Sigmoid colon (tissue), 7 donors: Measurements from ENCODE around the gene TMEM119. TPM values are rescaled to one million over a fixed set of nuclear protein-coding genes. Genes with fewer than 3 reads are reported as not detected.

Experiments used
- DNase-seq: peaks from one replicate; pipeline ENCODE4 v3.0.0-alpha.2; 2019
- H3K27ac ChIP-seq, 4 donors: fragments of 200-600 bp; sonication (generic); one replicate each; pipeline ENCODE4 v1.5.1; 2016 to 2019; ENCODE audit warnings: mild to moderate bottlenecking in 1 of 4
- H3K27me3 ChIP-seq, 3 donors: fragments of 200-600 bp; sonication (generic); one replicate each; pipeline ENCODE4 v1.5.1; 2019; ENCODE audit warnings: mild to moderate bottlenecking in 1 of 3
- H3K36me3 ChIP-seq, 4 donors: fragments of 200-600 bp; sonication (generic); one replicate each; pipeline ENCODE4 v1.5.1; 2016 to 2019
- H3K4me1 ChIP-seq, 4 donors: fragments of 200-600 bp; sonication (generic); one replicate each; pipeline ENCODE4 v1.5.1; 2017 to 2019
- H3K4me3 ChIP-seq, 4 donors: fragments of 200-600 bp; sonication (generic); one replicate each; pipeline ENCODE4 v1.5.1; 2017 to 2019; ENCODE audit warnings: mild to moderate bottlenecking in 2 of 4, moderate library complexity in 1 of 4
- H3K9me3 ChIP-seq, 4 donors: fragments of 200-600 bp in 3 of 4; sonication (generic) in 3 of 4; one replicate each; pipeline versions ENCODE4 v1.5.1 to v1.6.1; 2013 to 2019
- CTCF ChIP-seq, 4 experiments: fragments of 450-650 bp in 3 of 4; fragments of 200-600 bp in 1 of 4; IDR thresholded peaks; one replicate each; pipeline ENCODE4 v1.5.1; 2016 to 2019; ENCODE audit warnings: antibody characterized with exemption in 4 of 4, mild to moderate bottlenecking in 3 of 4, moderate library complexity in 2 of 4
- EP300 ChIP-seq, 4 donors: sonication (generic); formaldehyde crosslinking; IDR thresholded peaks; one replicate each; pipeline ENCODE4 v1.6.1; 2017; ENCODE audit warnings: antibody characterized with exemption in 4 of 4
- POLR2A ChIP-seq, 2 donors: fragments of 450-650 bp; IDR thresholded peaks; one replicate each; pipeline ENCODE4 v1.6.1; 2016; ENCODE audit warnings: antibody characterized with exemption in 2 of 2, mild to moderate bottlenecking in 2 of 2, moderate library complexity in 2 of 2
- POLR2AphosphoS5 ChIP-seq, 4 donors: sonication (generic); formaldehyde crosslinking; IDR thresholded peaks; one replicate each; pipeline ENCODE4 v1.6.1; 2017; ENCODE audit warnings: antibody characterized with exemption in 4 of 4
- WGBS, 2 donors: extraction: QIAGEN DNeasy Blood & Tissue Kit; methylation state at CpG; one replicate each; pipeline ENCODE4 v1.1.7; 2013; 5-methylcytosine and 5-hydroxymethylcytosine counted together
- intact Hi-C: fragments of 100-400 bp; cut with DNase I; formaldehyde crosslinking; loops from one replicate; pipeline ENCODE4 v1.15.1; 2023
- polyA plus RNA-seq, 3 donors: library from polyadenylated mRNA; stranded (reverse); fragments of 200-250 nt; gene quantifications; one replicate each; pipeline ENCODE4 v1.2.3, GENCODE V29; 2013
- total RNA-seq, 4 donors: library from RNA; depleted of rRNA; stranded (reverse); fragments of >200 nt; gene quantifications; one replicate each; pipeline ENCODE4 v1.1.0, GENCODE V29; 2016
- donor health status: healthy with polysubstance abuse.
- donor health status: Bipolar disorder and iron deficiency.
- donor health status: healthy.

TMEM119 gene
- total and polyA plus RNA-seq, 7 donors, result 0.95 to 16.9 (median 6.3) TPM

DNA sequence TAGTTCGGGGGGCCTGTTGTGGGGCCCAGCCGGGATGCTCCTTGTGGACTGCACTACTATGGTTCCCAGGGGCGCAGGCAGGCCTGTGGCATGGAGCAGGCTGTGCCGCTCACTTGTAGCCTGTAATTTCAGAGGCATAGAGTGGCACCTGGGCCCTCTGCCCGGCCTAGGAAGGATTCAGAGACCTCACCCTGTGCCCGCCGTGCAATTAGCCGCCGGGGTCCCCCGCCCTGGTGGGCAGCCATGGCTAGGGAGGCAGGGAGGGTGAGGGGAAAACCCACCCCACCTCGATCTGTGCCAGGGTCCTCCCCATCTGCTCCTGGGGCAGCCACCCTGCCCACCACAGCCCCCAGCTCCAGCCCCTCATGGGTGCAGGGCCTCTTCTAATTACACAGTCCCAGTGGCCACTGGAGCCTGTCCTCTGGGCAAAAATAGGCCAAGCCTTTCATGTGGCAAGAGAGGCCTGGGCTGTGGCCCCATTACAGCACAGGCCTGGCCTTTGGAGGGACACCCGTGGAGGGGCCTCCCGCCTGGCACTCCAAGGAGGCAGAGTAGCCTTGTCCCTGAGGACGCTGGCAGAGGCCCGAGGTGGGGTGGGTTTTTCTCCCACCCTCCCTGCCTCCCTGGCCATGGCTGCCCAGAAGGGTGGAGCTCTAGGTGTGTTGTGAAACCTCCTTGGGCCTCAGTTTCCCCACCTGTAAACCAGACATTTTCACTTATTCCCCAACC, 5.3 kb upstream of the TMEM119 start:
- no peaks in the 10 kb centered on the region for H3K27me3 ChIP-seq
- no peaks in the 10 kb centered on the region for H3K4me1 ChIP-seq
- intact Hi-C loops, result no loop called here
- TF ChIP-seq POLR2A (IDR thresholded peaks at IDR 0.05), result no peak
- TF ChIP-seq EP300 (IDR thresholded peaks at IDR 0.05), result no peak
- TF ChIP-seq CTCF (IDR thresholded peaks at IDR 0.05), result no peak
- TF ChIP-seq POLR2AphosphoS5 (IDR thresholded peaks at IDR 0.05), result no peak
- DNase-seq, result no peak
- 89 to 91% methylated on average over 15 of the region's 15 CpGs for WGBS, 2 donors
- H3K9me3 ChIP-seq, result no peaks in the 10 kb centered on the region
- no peaks in the 10 kb centered on the region for H3K36me3 ChIP-seq
- H3K4me3 ChIP-seq, result no peak overlapping the region
- H3K27ac ChIP-seq, result no peak overlapping the region

DNA sequence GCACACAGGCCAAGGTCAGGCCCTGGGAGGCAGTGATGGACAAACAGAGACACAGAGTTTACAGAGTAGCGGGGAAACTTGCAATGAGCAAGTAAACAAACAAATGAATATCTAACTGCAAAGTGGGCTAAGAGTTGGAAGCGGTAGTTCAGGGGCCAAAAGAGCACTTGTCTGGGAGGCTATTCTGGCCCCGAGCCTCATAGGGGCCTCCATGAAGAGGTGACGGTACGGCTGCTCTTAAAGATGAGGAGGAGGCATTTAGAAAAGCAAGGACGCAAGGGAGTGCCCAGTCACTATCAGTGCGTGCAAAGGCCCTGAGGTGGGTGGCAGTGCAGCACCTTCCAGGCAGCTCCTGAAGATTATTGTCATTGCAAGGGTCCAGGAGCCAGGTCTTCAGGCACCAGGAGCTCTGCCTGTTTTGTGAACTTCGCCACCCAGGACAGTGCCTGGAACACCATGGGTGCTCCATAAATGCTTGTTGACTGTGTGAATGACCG, 4.4 kb upstream of the TMEM119 start:
- Histone ChIP-seq H3K27ac (no peak overlapping the region), H3K4me1 (no peaks in the 10 kb centered on the region), H3K4me3 (no peak overlapping the region), H3K27me3 (no peaks in the 10 kb centered on the region), H3K9me3 (no peaks in the 10 kb centered on the region), H3K36me3 (no peaks in the 10 kb centered on the region)
- TF ChIP-seq POLR2A (IDR thresholded peaks at IDR 0.05) (no peak), POLR2AphosphoS5 (IDR thresholded peaks at IDR 0.05) (no peak), EP300 (IDR thresholded peaks at IDR 0.05) (no peak), CTCF (IDR thresholded peaks at IDR 0.05) (no peak)
- 91 to 93% methylated on average over 9 of the region's 9 CpGs for WGBS, 2 donors
- DNase-seq, result no peak
- intact Hi-C loops, result no loop called here

GRCh38 chr12:108600702-108601007, 2.8 kb upstream of the TMEM119 start:
- Histone ChIP-seq H3K4me3 (no peak overlapping the region), H3K27me3 (no peaks in the 10 kb centered on the region), H3K36me3 (no peaks in the 10 kb centered on the region), H3K27ac (no peak overlapping the region), H3K9me3 (no peaks in the 10 kb centered on the region), H3K4me1 (no peaks in the 10 kb centered on the region)
- no peak for DNase-seq
- TF ChIP-seq POLR2AphosphoS5 (IDR thresholded peaks at IDR 0.05), result no peak
- no peak for TF ChIP-seq CTCF (IDR thresholded peaks at IDR 0.05)
- TF ChIP-seq EP300 (IDR thresholded peaks at IDR 0.05), result no peak
- no peak for TF ChIP-seq POLR2A (IDR thresholded peaks at IDR 0.05)
- WGBS, 2 donors, result 23 to 65% methylated on average over 4 of the region's 4 CpGs
- intact Hi-C loops, result no loop called here

- H3K4me1 ChIP-seq, result no peaks in the 10 kb centered on the region
- no peaks in the 10 kb centered on the region for H3K9me3 ChIP-seq
- H3K4me3 ChIP-seq, result no peak overlapping the region
- H3K27me3 ChIP-seq, result no peaks in the 10 kb centered on the region
- TF ChIP-seq POLR2A (IDR thresholded peaks at IDR 0.05) (no peak), EP300 (IDR thresholded peaks at IDR 0.05) (no peak), CTCF (IDR thresholded peaks at IDR 0.05) (no peak), POLR2AphosphoS5 (IDR thresholded peaks at IDR 0.05) (no peak)
- intact Hi-C loops, result no loop called here
- no peak for DNase-seq
- WGBS, 2 donors, result 63 to 81% methylated on average over 10 of the region's 10 CpGs
- H3K27ac ChIP-seq, result no peak overlapping the region
- no peaks in the 10 kb centered on the region for H3K36me3 ChIP-seq
These were observed 2.2 kb upstream of the TMEM119 start for GRCh38 chr12:108599948-108600701.
